OCI-LY3 (cell line): Measurements from ENCODE around the gene TMCO1.

Experiments used
- H2AFZ ChIP-seq: fragments of 200-600, 300-600 bp; shearing (Covaris generic); 2 replicates; pipeline ENCODE4 v1.6.0; 2014; ENCODE audit warnings: antibody characterized with exemption, low read depth, low read length
- H3K27ac ChIP-seq: fragments of 200-600, 300-600 bp; sonication (generic); 2 replicates; pipeline ENCODE4 v1.5.1; 2014; ENCODE audit warnings: mild to moderate bottlenecking, low read length, moderate library complexity, mixed read lengths
- H3K27me3 ChIP-seq: fragments of 200-600, 300-600 bp; sonication (generic); 2 replicates; pipeline ENCODE4 v1.6.1; 2014; ENCODE audit warnings: low read depth, low read length, mixed read lengths
- H3K36me3 ChIP-seq: fragments of 200-600, 300-600 bp; sonication (generic); replicated peaks from 2 replicates; pipeline ENCODE3; 2014; ENCODE audit warnings: low read depth, low read length, mixed read lengths
- H3K4me1 ChIP-seq: fragments of 300-600, 200-600 bp; sonication (generic); 2 replicates; pipeline ENCODE4 v1.6.1; 2014; ENCODE audit warnings: low read length, mixed read lengths
- H3K4me2 ChIP-seq: fragments of 200-600, 300-600 bp; sonication (generic); 2 replicates; pipeline ENCODE4 v1.6.1; 2014; ENCODE audit warnings: low read length, mixed read lengths
- H3K4me3 ChIP-seq: fragments of 300-600, 200-600 bp; sonication (generic); 2 replicates; pipeline ENCODE4 v1.5.1; 2014; ENCODE audit warnings: antibody characterized with exemption, mild to moderate bottlenecking, low read length, moderate library complexity
- H3K79me2 ChIP-seq: fragments of 300-600, 200-600 bp; shearing (Covaris generic); 2 replicates; pipeline ENCODE4 v1.6.1; 2014; ENCODE audit warnings: mild to moderate bottlenecking, low read length, mixed read lengths
- H3K9ac ChIP-seq: fragments of 300-600, 200-600 bp; shearing (Covaris generic); 2 replicates; pipeline ENCODE4 v1.6.0; 2014; ENCODE audit warnings: mild to moderate bottlenecking, low read length, moderate library complexity
- H3K9me3 ChIP-seq: fragments of 200-600, 300-600 bp; shearing (Covaris generic); 2 replicates; pipeline ENCODE4 v1.6.1; 2014; ENCODE audit warnings: low read length, mixed read lengths; ENCODE audit not compliant: insufficient read depth
- H4K20me1 ChIP-seq: fragments of 200-600, 300-600 bp; sonication (generic); 2 replicates; pipeline ENCODE4 v1.6.1; 2016; ENCODE audit warnings: low read length, mixed read lengths; ENCODE audit not compliant: insufficient read depth
- CTCF ChIP-seq: fragments of 200-600, 300-600 bp; sonication (generic); IDR thresholded peaks from 2 replicates; pipeline ENCODE4 v1.5.1; 2014; ENCODE audit warnings: antibody characterized with exemption, low read length, low read depth
- EZH2phosphoT487 ChIP-seq: fragments of 200-600 bp; shearing (Covaris generic); IDR thresholded peaks from 2 replicates; pipeline ENCODE4 v1.6.1; 2018; ENCODE audit warnings: antibody characterized with exemption, mixed run types, low read depth

TMCO1 gene

GRCh38 chr1:165742194-165742593 is 26.5 kb downstream of the TMCO1 start:
- peaks cover 31% of the 10 kb centered on the region for H3K36me3 ChIP-seq
- no peak overlapping the region for H3K4me3 ChIP-seq
- no peak overlapping the region for H3K9ac ChIP-seq
- H4K20me1 ChIP-seq: no peaks in the 10 kb centered on the region
- H2AFZ ChIP-seq: no peak overlapping the region
- H3K27ac ChIP-seq: no peak overlapping the region
- H3K4me2 ChIP-seq: no peak overlapping the region
- H3K9me3 ChIP-seq: no peaks in the 10 kb centered on the region
- no peaks in the 10 kb centered on the region for H3K79me2 ChIP-seq
- no peak for TF ChIP-seq CTCF
- no peak for TF ChIP-seq EZH2phosphoT487
- no peaks in the 10 kb centered on the region for H3K27me3 ChIP-seq
- no peaks in the 10 kb centered on the region for H3K4me1 ChIP-seq

GRCh38 chr1:165738794-165739193 is 29.9 kb downstream of the TMCO1 start:
- Histone ChIP-seq H3K4me2 (no peak overlapping the region), H3K27ac (no peak overlapping the region)

GRCh38 chr1:165737196-165737595 is 31.5 kb downstream of the TMCO1 start:
- no peak overlapping the region for H3K27ac ChIP-seq
- no peaks in the 10 kb centered on the region for H4K20me1 ChIP-seq
- no peak for TF ChIP-seq EZH2phosphoT487
- TF ChIP-seq CTCF: no peak
- H2AFZ ChIP-seq: no peak overlapping the region
- peaks cover 20% of the 10 kb centered on the region for H3K36me3 ChIP-seq
- no peaks in the 10 kb centered on the region for H3K4me1 ChIP-seq
- H3K9me3 ChIP-seq: no peaks in the 10 kb centered on the region
- H3K9ac ChIP-seq: no peak overlapping the region
- H3K4me3 ChIP-seq: no peak overlapping the region
- H3K79me2 ChIP-seq: no peaks in the 10 kb centered on the region
- H3K27me3 ChIP-seq: no peaks in the 10 kb centered on the region
- no peak overlapping the region for H3K4me2 ChIP-seq

More at GRCh38 chr1:165738794-165739193, 29.9 kb downstream of the TMCO1 start:
- H4K20me1 ChIP-seq: no peaks in the 10 kb centered on the region
- H3K9me3 ChIP-seq: no peaks in the 10 kb centered on the region
- H3K27me3 ChIP-seq: no peaks in the 10 kb centered on the region
- TF ChIP-seq EZH2phosphoT487: no peak
- TF ChIP-seq CTCF: no peak
- H3K36me3 ChIP-seq: peaks cover 25% of the 10 kb centered on the region
- no peaks in the 10 kb centered on the region for H3K79me2 ChIP-seq
- no peaks in the 10 kb centered on the region for H3K4me1 ChIP-seq
- no peak overlapping the region for H3K9ac ChIP-seq
- H2AFZ ChIP-seq: no peak overlapping the region
- no peak overlapping the region for H3K4me3 ChIP-seq

GRCh38 chr1:165734906-165735305 is 33.8 kb downstream of the TMCO1 start:
- H2AFZ ChIP-seq: no peak overlapping the region
- peaks cover 10% of the 10 kb centered on the region for H3K36me3 ChIP-seq
- no peak overlapping the region for H3K27ac ChIP-seq
- TF ChIP-seq CTCF: no peak
- no peak for TF ChIP-seq EZH2phosphoT487
- no peaks in the 10 kb centered on the region for H3K27me3 ChIP-seq
- no peaks in the 10 kb centered on the region for H3K9me3 ChIP-seq
- no peaks in the 10 kb centered on the region for H3K79me2 ChIP-seq
- H3K4me1 ChIP-seq: no peaks in the 10 kb centered on the region
- no peaks in the 10 kb centered on the region for H4K20me1 ChIP-seq
- no peak overlapping the region for H3K4me2 ChIP-seq
- no peak overlapping the region for H3K9ac ChIP-seq
- no peak overlapping the region for H3K4me3 ChIP-seq
